ENCODE results near the gene C17orf100.

- TF ChIP-seq CTCF (conservative IDR thresholded peaks at IDR 0.05 in 1 of 2, IDR thresholded peaks at IDR 0.05 in 1 of 2; ENCODE audit: low read depth in 1 of 2, low read length in 2 of 2) (no peak), EZH2 (IDR thresholded peaks at IDR 0.05; ENCODE audit: low read length, missing control alignments) (no peak)
Measured at GRCh38 chr17:6660805-6661463, 9.4 kb downstream of the C17orf100 start.
